ENCODE results near the gene RGS11.

The RGS11 gene

GRCh38 chr16:296276-296675, 20.5 kb upstream of the RGS11 start:
- DNase-seq = no peak

GRCh38 chr16:293043-293775, 17.5 kb upstream of the RGS11 start:
- no peak for DNase-seq

- no peak for DNase-seq
Observed at GRCh38 chr16:291539-291938, 15.8 kb upstream of the RGS11 start.

- DNase-seq = no peak
Observed at GRCh38 chr16:290681-291405, 15.1 kb upstream of the RGS11 start.

GRCh38 chr16:290015-290680, 14.4 kb upstream of the RGS11 start:
- DNase-seq = no peak

GRCh38 chr16:289395-289997, 13.8 kb upstream of the RGS11 start:
- no peak for DNase-seq

GRCh38 chr16:287981-288920, 12.5 kb upstream of the RGS11 start:
- no peak for DNase-seq

- DNase-seq = peak; percentile 70
Observed at GRCh38 chr16:287298-287811, 11.6 kb upstream of the RGS11 start.

- no peak for DNase-seq
Observed at GRCh38 chr16:286491-287297, 10.9 kb upstream of the RGS11 start.

GRCh38 chr16:285146-286055, 9.7 kb upstream of the RGS11 start:
- DNase-seq = no peak

GRCh38 chr16:284204-285120, 8.7 kb upstream of the RGS11 start:
- no peak for DNase-seq

- no peak for DNase-seq
Observed at GRCh38 chr16:283033-283805, 7.5 kb upstream of the RGS11 start, which contains the start of gene PDIA2. Gene PDIA2, plus strand, starts transcription at chr16:283164. Its CDS starts 6 bp downstream, at chr16:283170.

GRCh38 chr16:282491-282890, 6.7 kb upstream of the RGS11 start:
- DNase-seq = no peak

GRCh38 chr16:281660-282255, 6.0 kb upstream of the RGS11 start:
- DNase-seq = no peak

- no peak for DNase-seq
Observed at GRCh38 chr16:280991-281659, 5.4 kb upstream of the RGS11 start.

GRCh38 chr16:280552-280951, 4.8 kb upstream of the RGS11 start, which contains the start of gene ARHGDIG:
Gene ARHGDIG, plus strand, starts transcription at chr16:280591. Its CDS starts 90 bp downstream, at chr16:280681.
- no peak for DNase-seq

- DNase-seq = no peak
Observed at GRCh38 chr16:280005-280460, 4.3 kb upstream of the RGS11 start.

All from COR-L47 (cell line).